ENCODE data around the gene SPOUT1.

GRCh38 chr9:128824911-128825310 is 4.7 kb downstream of the SPOUT1 start:
- no peak for TF ChIP-seq EZH2 (IDR thresholded peaks at IDR 0.05; ENCODE audit: insufficient read depth, low read length)
- no peak for TF ChIP-seq CTCF (IDR thresholded peaks at IDR 0.05; ENCODE audit: insufficient read depth, low read depth, low read length)

Measured in astrocyte (in vitro differentiated cells and primary cell).